ENCODE measurements around the gene DENND5A. TPM values are rescaled to one million over a fixed set of nuclear protein-coding genes. Genes with fewer than 3 reads are reported as not detected.
"Not testable (repeated sequence)": the region's sequence is repeated elsewhere in the genome, so short reads cannot be mapped to it uniquely, and the experiment has no call there.

The DENND5A gene
- total RNA-seq, 1 donor from 2014 or later = 132 TPM

DNA sequence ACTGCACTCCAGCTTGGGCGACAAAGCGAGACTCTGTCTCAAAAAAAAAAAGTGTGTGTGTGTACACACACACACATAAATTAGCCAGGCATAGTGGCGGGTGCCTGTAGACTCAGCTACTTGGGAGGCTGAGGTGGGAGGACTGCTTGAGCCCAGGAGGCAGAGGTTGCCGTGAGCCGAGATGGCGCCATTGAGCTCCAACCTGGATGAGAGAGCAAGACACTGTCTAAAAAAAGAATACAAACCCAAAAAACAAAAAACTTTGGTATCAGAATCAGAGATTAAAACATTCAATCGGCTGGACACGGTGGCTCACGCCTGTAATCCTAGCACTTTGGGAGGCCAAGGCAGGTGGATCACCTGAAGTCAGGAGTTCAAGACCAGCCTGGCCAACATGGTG, 44.3 kb downstream of the DENND5A start:
- DNase-seq (ENCODE audit: low spot score); intact Hi-C loops (cut with DNase I): not testable (repeated sequence)

DNA sequence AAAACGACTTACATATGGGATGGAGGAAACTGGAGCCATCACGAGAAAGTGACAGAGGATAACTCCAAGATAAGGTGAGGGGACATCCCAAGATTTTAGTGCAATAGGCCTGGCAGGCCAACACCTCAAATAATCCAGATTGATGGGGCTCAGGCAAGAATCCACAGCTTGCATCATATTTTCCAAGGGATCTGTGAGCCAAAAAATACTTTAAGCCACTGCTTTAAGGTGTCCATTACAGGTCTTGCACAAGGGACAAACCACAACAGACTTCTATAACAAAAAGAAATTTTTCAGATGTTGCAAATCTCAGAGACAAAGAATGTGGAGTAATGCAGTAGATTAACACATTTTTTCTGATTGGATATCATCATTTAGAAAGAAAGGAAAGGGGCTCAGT, 45.6 kb downstream of the DENND5A start:
- DNase-seq (ENCODE audit: low spot score) = no peak
- intact Hi-C loops (cut with DNase I) = no loop called here

DNA sequence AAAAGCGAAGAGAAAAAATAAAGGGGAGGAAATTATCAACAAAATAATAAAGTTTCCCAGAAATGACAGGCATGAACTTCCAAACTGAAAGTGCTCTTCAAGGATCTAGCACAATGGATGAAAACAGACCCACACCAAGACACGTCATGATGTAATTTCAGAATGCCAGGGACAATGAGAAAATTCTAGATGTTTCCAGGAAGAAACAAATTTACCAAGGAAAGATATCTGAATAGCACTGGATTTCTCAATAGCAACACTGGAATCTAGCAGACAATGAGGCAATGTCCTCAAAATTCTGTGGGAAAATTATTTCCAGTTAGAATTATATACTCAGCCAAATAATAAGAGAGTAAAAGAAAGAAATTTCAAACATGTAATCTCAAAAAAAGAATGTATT, 46.0 kb downstream of the DENND5A start:
- intact Hi-C loops (cut with DNase I) = no loop called here
- no peak for DNase-seq (ENCODE audit: low spot score)

DNA sequence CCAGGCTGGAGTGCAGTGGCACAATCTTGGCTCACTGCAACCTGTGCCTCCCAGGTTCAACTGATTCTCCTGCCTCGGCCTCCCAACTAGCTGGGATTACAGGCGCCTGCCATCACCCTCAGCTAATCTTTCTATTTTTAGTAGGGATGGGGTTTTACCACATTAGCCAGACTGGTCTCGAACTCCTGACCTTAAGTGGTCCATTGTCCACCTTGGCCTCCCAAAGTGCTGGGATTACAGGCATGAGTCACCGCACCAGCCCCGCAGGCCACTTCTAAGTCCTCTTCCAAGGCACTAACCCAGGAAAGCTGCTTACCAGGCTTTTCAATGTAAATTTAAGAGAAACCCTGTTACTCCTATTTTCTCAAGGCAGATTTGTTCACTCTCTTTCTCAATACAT, 50.4 kb downstream of the DENND5A start:
- intact Hi-C loops (cut with DNase I) = no loop called here

DNA sequence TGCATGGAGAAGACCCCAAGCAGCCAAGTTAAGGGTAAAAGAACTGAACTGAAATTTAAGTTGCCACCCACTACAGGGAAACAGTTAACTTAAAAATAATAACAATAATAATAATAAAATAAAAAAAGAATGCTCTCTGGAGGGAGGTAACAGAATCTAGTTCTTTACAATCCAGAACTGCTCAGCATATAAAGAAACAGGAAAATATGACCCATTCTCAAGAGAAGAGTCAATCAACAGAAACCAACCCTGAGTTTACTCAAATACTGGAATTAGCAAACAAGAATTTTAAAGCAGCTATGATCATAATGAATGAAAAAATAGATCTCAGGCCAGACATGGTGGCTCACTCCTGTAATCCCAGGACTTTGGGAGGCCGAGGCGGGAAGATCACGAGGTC, 53.8 kb downstream of the DENND5A start:
- intact Hi-C loops (cut with DNase I) = no loop called here
- no peak for DNase-seq (ENCODE audit: low spot score)

More for the DNA sequence above, 50.4 kb downstream of the DENND5A start:
- DNase-seq (ENCODE audit: low spot score) = no peak

DNA sequence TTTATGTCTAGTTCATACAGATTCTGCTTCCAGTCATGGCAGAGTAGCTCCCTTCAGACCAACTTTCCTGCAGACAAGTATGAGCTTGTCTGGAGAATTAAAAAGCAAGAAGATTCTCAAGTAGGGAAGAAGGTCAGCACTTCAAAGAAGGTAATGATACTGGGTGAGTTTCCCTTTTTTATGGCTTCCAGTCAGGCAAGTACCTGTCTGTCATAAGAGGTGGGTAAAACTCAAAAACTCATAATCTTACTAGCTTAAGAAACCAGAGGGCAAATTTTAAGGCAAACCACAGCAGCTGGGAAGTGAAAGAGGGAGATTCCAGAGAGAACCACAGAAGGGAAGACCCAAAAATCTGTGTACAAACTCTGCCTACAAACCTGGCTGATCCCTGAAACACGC, 54.2 kb downstream of the DENND5A start:
- DNase-seq (ENCODE audit: low spot score) = no peak
- intact Hi-C loops (cut with DNase I) = no loop called here

DNA sequence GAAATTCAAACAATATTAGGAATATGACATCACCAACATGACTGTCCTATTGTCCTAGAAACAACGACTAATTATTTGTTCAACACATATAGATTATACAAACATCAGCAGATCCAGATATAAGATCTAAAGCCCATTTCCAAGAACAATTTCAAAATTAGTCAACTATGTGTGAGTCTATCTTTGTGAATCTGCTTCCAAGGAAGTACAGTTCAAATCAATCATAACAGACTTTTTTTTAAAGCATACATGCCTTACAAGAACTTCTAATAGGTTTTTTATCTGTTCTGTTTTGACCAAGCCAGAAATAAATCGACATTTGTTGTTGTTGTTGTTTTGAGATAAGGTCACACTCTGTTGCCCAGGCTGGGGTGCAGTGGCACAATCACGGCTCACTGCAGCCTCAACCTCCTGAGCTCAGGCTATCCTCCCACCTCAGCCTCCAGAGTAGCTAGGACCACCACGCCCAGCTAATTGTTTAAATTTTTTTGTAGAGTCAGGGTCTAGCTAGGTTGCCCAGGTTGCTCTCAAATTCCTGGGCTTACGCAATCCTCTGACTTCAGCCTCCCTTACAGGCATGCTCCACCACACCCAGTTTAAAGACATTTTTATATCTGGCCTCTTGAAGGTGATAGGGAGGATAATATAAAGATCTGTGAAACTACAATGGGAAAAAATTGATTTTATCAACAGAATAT, 54.8 kb downstream of the DENND5A start:
- intact Hi-C loops (cut with DNase I) = no loop called here
- no peak for DNase-seq (ENCODE audit: low spot score)

DNA sequence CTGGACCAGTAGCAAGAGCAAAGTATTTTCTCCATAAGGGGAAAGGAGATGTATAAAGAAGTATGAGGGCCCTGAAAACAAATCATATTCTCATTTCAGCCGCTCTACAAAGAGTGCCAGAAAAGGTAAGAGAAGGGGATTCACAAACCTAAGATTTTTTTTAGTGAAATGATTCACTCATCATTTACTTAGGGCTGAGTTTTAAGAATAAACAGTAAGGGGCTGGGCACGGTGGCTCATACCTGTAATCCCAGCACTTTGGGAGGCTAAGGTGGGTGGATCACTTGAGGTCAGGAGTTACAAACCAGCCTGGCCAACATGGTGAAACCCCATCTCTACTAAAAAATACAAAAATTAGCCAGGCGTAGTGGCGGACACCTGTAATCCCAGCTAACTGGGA, 55.5 kb downstream of the DENND5A start:
- not testable (repeated sequence) for DNase-seq (ENCODE audit: low spot score)
- intact Hi-C loops (cut with DNase I) = loop anchor here (10.0 kb wide), 1 partner anchor 155 kb away; no protein-coding TSS in a partner anchor

DNA sequence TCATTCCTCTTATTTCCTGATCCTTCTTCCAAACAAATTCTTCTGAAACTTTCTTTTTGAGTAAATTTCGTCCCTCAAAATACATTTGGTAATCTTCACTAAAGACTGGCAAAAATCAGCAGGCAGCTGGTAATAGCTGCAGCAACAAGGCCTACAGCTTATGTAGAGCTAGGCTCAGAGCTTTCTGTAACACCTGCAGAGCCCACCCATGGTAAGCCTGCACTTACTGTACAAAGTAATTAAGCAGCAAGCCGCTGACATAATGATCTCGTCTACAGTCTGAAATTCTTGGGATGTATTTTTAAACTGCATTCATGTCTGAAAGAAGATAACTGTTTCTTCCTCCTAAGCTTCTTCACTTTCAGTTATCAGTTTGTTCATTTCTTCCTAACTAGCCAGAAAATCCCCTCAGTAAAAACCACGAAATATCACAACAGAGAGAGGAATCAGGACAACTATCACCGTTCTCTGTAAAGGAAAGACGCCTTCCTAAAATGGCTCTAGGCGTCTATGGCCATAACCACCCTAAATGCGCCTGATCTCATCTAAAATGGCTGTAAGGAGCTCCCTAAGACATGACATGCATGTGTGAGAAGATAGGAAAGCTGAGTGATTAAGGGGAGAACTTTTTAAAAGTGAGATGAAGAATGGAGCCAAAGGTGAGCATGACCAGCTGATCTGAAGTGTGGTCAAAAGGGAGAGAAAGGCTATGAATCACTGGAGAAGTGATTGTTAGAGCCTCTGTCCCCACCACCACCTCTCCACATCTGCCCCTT, 56.2 kb downstream of the DENND5A start:
- intact Hi-C loops (cut with DNase I) = loop anchor here (10.0 kb wide), 1 partner anchor 156 kb away; no protein-coding TSS in a partner anchor
- no peak for DNase-seq (ENCODE audit: low spot score)

DNA sequence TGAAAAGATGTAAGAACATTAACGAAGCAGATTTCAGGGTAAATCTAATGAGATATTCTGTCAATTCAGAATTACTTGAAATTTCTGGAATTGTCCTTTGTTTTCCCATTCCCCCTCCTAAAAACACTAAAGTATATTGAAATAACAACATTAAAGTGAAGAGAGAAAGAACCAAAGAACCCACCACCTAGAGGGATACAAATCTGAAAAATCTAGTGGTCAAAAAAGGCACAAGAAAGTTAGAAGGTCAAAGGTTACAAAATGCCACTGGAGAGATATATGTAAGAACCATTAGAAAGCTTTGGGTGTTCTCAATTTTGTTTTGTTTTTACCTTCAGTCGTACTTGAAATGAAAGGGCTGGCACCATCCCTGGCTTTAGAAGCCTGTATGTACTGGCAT, 57.9 kb downstream of the DENND5A start:
- intact Hi-C loops (cut with DNase I) = loop anchor here (10.0 kb wide), 1 partner anchor 158 kb away; no protein-coding TSS in a partner anchor
- no peak for DNase-seq (ENCODE audit: low spot score)

DNA sequence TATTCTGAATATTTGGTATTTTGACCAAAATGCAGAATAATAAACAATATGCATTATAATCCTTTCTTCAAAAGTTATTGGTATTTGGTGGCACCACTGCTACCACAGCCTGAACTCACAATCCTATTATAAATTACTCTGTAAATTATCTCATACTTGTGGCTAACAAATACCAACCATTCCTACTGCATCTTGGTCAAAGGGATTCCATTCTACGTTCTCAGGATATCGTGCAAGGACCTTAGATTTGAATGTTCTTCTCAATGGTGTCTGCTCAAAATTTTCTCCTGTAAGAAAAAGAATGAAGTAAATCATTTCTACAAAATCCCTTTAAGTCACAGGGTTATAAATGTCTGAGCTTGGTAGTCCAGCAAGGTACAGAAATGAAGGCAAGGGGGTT, 58.7 kb downstream of the DENND5A start:
- DNase-seq (ENCODE audit: low spot score) = no peak
- intact Hi-C loops (cut with DNase I) = loop anchor here (10.0 kb wide), 1 partner anchor 158 kb away; no protein-coding TSS in a partner anchor

DNA sequence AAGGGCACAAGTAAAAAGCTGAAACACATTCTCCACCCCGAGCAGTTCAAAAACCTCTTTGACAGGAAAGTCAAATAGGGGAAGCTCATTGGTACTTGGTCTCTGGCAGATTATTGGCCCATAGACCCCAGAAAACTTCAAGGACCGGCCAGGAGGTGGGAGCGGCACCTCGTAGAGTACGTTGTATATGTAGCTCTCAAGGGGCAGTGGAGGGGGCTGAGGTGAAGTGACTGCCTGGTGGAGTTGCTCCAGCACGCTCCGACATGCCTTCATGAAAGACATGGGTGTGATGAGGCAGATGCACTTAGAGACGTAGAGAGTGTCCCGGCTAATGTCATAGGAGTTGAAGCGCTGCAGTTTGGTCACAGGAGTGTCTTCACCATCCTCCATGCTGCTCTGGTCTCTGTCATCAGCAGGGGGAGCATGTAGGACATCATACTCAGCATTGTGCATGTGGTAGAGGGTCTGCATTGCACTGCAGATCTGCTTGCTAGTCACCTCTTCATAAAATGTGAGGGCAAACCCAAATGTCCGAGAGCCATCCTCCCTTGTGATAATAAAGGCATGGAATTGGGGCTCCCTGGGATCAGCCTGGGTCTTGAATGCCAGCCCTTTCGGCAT, 61.3 kb downstream of the DENND5A start:
- no peak for DNase-seq (ENCODE audit: low spot score)
- intact Hi-C loops (cut with DNase I) = loop anchor here (5.0 to 10.0 kb wide), 2 partner anchors 64 to 161 kb away; partner anchors contain the start of gene DENND5A

DNA sequence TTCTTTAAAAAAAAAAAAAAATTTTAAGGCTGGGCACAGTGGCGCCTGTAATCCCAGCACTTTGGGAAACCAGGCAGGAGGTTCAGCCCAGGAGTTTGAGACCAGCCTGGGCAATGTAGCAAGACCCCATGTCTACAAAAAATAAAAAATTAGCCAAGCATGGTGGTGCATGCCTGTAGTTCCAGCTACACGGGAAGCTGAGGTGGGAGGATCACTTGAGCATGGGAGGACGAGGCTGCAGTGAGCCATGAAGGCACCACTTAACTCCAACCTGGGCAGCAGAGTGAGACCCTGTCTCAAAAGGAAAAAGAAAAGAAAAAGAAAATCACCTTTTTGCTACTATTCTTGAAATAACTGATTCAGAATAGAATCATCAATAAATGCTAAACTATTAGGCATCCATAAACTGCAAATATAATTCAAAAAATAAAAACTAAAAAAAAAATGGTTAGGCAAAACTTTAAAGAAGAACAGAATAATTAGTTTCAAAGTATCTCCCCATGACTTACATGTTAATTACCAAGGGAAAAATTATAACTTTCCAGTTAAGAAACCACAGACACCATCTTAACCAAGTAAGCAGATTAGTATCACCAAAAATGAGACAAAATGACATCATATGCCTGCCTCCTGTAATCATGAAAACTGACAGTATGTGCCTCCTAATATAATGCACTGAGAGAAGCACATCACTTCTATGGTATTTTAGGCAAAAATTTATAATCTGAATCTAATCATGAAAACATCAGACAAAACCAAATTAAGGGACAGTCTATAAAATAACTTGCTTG, 63.6 kb downstream of the DENND5A start:
- no peak for DNase-seq (ENCODE audit: low spot score)
- intact Hi-C loops (cut with DNase I) = loop anchor here (5.0 to 10.0 kb wide), 2 partner anchors 66 to 163 kb away; partner anchors contain the start of gene DENND5A

DNA sequence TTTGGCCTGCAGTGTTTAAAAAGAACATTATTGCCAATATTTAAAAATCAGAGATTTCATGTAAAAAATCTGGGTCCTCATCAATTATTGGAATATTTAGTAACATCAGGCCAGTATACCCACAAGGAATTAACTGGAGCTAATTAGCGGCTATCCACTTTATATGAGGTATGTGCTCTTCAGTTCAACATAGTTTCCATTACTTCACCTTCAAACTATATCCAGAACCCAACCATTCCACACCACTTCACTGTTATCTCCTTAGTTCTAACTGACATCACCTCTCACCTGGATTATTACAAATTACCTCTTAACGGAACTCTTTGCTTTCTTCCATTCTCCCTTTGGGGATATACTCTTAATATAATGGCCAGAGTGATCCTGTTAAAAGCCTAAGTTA, 64.7 kb downstream of the DENND5A start:
- intact Hi-C loops (cut with DNase I) = loop anchor here (5.0 to 10.0 kb wide), 2 partner anchors 67 to 164 kb away; partner anchors contain the start of gene DENND5A
- no peak for DNase-seq (ENCODE audit: low spot score)

DNA sequence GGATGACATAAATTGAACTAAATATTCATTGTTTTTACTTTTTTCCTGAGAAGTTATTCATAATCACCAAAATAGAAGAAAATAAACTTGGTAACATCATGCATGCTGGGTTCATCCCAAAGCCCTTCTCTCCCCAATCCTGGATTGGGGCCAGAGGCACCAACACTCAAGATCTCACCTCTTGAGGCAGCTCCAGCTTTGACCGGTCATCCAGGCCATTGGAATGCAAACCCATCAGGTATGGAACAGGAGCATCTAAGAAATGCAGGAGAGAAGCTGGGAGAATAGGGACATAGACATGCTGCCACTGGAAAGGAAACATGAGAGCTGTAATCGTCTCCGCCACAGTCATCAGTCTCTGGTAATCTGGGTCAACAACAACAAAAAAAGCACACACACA, 71.8 kb downstream of the DENND5A start:
- intact Hi-C loops (cut with DNase I) = no loop called here
- no peak for DNase-seq (ENCODE audit: low spot score)

DNA sequence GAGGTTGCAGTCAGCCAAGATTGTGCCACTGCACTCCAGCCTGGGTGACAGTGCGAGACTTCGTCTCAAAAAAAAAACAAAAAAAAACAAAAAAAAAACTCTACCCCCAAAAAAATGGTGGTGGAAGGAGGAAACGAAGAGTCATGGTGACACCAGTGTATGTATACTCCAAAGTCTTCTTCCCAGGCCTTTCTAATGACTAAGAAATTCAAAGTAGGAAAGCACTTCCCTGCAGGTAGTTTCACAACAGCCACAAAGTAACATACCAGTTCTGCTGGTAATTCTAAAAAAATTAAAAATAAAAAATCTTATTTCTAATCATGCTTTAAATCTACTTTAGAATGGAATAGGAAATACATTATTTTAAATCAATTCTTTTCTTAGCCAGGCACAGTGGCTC, 72.6 kb downstream of the DENND5A start:
- intact Hi-C loops (cut with DNase I) = no loop called here
- no peak for DNase-seq (ENCODE audit: low spot score)

DNA sequence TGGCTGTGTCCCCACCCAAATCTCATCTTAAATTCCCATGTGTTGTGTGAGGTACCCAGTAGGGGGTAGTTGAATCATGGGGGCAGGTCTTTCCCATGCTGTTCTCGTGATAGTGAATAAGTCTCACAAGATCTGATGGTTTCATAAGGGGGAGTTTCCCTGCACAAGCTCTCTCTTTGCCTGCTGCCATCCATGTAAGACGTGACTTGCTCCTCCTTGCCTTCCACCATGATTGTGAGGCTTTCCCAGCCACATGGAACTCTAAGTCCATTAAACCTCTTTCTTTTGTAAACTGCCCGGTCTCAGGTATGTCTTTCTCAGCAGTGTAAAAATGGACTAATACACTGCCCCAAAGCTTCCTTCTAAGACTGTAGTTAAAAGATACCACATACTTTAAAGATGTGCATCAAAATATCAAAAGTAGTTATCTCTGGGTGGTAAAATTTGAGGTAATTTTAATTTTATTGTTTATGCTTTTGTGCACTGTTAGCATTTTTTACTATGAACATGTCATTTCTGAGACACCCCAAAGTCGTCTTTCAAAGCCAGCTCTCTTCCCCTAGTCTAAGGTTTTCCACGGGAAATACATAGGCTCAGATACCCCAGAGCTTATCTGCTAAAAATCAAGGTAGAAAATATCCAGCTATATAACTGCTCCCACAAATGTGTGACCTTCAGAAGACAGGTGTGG, 74.7 kb downstream of the DENND5A start:
- DNase-seq (ENCODE audit: low spot score); intact Hi-C loops (cut with DNase I): not testable (repeated sequence)

DNA sequence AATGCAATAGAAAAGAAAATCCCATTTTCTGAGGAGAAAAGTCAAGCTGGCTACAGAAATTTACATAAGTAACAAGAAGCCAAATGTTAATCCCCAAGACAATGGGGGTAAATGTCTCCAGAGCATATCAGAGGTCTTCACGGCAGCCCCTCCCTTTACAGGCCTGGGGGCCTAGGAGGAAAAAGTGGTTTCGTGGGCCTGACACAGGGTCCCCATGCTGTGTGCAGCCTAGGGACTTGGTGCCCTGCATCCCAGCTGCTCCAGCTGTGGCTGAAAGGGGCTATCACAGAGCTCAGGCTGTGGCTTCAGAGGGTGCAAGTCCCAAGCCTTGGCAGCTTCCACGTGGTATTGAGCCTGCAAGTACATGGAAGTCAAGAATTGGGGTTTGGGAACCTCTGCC, 76.3 kb downstream of the DENND5A start:
- DNase-seq (ENCODE audit: low spot score); intact Hi-C loops (cut with DNase I): not testable (repeated sequence)

DNA sequence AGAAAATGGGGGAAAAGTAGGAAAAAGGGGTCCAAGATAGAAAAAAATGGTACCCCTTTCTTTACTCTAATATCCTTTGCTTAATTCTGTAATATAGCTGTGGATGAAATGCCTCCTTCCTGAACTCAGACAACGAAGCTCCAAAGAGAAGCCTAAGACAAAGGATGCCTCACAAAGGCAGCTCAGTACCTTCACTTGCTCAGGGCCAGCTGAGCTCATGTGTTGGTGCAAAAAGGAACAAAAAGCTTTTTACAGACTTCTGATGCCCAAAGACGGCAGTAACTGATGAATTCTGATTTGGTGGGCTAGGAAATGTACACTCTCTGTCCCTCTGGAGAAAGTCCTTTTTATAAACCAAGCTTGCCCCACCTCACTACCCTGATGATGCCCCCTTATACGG, 77.5 kb downstream of the DENND5A start:
- intact Hi-C loops (cut with DNase I) = no loop called here
- no peak for DNase-seq (ENCODE audit: low spot score)
